G401.6 (cell line): ENCODE results near the gene MTHFSD.

ENCODE experiments used
- FAIRE-seq: peaks from 2 replicates; lab custom pipeline; 2012; peaks lifted over from hg19 to GRCh38; lab: Jason Lieb, UNC

MTHFSD gene

GRCh38 chr16:86549076-86549892, 5.8 kb downstream of the MTHFSD start:
- no peak for FAIRE-seq

DNA sequence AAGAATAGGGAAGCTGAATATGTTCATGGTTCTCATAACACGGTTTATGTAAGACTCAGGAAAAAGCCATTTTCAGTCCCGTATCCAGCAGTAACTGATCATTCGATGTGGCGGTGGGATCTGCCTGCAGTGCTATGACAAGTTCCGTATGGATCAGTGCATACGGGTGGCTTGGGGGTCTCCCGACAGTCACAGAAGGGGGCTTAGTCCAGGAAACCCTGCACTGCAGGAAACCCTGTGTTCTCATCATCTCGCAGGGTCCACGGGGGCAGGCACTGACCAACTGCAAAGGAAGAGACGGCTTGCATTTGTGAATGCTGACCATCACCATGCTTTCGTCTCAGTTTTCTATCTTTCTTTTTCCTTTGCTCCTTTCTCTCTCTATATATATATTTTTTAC, 7.7 kb downstream of the MTHFSD start:
- FAIRE-seq = no peak

DNA sequence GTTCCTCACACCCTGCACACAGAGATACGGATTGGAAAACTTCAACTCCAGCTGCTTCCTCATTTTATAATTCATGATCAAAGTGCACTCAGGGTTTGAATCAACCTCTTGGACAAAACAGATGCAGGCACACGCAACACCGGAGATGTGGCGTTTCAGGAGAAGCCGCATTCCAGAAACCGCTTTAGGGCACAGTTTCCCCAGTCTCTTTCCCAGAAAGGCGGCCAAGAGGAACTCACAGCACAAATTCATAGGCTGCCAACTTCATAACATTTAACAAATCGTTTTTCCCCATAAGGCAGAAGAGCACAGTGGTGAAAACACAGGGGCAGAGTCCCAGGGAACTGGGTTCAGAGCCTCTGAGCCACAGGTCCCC, 8.4 kb downstream of the MTHFSD start:
- no peak for FAIRE-seq

- no peak for FAIRE-seq
These were observed 8.9 kb downstream of the MTHFSD start for GRCh38 chr16:86545954-86546637.

DNA sequence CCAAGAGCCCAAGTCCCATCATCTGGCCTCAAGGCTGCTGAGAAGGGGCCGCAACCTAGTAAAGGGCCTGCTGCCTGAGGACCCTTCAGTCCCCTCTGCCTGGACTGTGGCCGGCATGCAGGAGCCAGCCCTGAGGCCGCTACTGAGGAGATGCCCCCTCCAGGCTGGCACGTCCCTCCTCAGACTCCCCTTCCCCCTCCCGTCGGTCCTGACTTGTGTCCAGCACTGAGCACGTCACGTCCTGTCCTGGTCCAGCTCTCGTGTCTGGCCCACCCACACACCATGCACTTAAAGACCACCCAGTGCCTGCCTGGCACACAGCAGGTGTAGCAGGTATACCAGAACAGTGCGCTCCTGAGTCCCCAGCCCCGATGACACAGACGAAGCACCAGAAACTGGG, 9.6 kb downstream of the MTHFSD start:
- no peak for FAIRE-seq

DNA sequence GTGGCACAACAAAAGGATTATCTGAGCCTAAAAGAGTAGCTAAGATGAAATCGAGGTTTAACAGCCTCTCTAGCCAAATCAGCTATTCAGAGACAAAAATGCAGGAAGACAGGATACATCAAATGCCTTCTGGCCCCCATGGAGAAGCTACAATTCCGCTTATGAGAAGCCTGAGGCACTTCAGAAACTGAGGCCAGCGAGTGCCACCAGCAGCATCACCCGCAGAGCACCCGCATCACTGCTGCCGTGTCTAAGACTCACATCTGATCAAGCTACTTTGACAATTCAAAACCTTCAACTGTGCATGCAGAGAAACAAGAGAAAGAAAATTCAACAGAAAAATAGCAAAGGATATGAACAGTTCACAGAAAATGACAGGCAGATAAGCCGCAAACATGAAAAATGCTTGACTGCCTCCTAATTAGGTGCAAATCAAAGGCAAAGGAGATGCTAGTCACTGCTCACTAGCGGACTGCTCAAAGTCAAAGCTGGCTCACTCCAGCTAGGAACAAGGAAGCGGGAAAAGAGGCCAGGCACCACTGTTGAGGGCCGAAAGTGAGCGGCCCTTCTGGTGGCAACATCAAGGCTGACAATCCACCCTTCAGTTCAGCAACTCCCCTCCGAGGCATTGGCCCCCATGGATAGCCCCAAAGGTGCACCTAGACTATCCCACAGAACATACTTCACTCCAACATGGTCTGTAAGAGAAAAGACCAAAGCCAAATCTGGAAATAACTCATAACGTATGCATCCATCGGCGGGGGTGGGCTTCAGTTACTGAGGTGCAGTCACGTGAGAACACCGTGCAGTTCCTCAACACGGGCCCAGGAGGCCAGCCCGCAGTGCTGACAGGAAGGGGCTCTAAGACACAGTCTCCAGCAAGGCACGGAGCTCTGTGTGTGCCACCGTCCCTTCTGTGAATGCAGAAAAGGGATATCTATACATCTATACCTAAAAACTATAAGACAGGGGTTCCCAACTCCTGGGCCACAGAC, 12.0 kb downstream of the MTHFSD start:
- no peak for FAIRE-seq

- no peak for FAIRE-seq
These were observed 13.5 kb downstream of the MTHFSD start for GRCh38 chr16:86541560-86541959.

DNA sequence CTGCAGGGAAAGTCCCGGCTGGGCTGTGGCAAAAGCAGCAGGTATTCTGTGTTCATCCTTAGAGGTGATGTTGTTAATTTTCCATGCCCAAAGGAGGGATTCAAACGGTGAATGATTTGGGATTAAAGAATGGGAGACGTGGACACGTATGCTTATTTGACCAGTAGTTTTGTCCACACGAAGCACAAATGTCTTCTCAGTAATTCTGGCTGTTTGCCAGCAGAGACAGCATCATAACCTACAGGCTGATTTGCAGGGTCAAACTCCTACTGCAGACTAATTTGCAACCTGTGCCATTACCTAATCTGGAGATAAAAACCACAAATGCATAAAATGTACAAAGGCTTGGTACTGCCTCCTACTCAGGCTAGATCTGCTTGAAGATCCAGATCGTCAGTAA, 14.1 kb downstream of the MTHFSD start:
- FAIRE-seq = no peak

GRCh38 chr16:86538196-86538780, 16.7 kb downstream of the MTHFSD start:
- FAIRE-seq = no peak

- no peak for FAIRE-seq
These were observed 17.5 kb downstream of the MTHFSD start for GRCh38 chr16:86537486-86537885.

- no peak for FAIRE-seq
These were observed 18.4 kb downstream of the MTHFSD start for GRCh38 chr16:86536621-86537020.

GRCh38 chr16:86534779-86535615, 20.0 kb downstream of the MTHFSD start:
- FAIRE-seq = no peak

DNA sequence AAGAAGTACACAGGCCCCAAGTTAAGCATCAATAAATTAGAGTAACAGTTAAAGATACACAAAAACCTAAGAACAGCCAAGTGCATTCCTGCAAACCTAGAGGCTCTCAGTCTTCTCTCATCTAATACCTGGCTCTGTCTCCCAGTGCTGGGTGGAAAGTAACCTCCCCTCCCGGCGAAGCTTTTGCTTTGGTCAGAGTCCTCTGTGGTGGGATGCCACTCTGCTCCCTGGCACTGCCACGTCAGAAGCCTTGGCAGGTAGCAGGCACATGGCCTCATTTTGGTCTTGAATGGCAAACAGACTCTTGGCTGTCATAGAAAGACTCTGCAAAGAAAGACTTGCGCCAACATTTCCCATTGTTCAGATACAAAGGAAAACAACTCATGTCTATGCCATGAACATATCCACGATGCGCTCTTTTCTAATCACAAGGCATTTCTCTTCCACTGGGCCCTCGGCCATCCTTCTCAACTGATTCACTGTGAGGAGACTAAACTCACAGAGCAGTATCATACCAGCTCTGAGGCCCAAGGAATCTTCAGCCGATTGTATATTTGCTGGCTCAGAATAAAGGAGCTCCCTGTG, 21.2 kb downstream of the MTHFSD start:
- no peak for FAIRE-seq

- FAIRE-seq = no peak
These were observed 22.0 kb downstream of the MTHFSD start for GRCh38 chr16:86533076-86533475.

DNA sequence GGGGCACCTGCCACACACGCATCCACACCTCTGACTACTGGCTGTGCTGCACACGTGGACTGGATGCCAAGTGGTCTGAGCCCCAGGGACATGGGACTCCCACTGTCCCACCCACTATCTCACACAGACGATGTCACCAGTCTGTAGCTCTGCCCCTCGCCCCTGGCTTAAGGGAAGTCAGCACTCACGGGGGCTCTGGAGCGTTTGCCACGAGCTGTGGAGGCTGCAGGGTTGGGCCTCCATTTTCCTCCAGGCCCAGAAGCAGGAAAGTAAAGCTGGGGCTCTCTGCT, 22.6 kb downstream of the MTHFSD start:
- no peak for FAIRE-seq

DNA sequence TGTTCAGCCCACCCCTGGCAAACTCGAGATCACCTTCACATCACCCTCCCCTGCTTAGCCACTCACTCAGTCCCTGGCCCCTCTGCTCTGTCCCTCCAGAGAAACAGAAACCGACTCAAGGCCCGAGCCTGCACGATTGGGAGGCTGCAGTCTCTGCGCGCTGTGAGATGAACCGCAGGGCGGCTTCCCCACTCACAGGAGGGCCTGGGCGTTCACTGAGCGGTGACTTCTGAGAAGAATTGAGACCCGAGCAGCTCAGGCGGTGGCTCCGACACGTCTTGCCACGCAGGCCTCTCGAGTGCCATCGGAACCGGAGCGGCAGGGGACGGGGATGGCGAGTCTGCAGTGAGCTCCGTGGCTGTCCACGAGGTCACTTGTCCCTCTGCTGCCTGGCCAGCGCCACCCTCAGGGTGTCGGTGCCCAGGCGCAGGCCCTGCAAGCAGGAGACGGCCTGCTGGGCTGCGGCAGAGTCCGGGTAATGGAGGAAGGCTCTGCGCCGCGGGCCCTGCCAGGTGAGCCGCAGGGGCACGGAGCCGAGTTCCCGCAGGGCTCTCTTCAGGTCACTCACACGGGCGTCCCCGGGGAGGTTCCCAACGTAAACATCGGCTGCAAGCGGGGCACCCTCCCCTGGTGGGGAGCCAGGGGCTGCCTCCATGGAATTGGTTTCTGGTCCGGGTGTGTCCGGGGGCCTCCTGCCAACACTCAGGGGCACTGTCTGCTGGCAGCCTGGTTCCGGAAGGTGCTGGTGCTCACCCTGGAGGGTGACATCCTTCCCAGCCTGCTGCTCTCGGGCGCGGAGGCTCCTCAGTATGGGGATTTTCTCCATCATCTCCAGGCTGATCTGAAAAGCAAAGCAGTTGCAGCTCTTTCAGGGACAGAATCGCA, 23.2 kb downstream of the MTHFSD start:
- FAIRE-seq = no peak

DNA sequence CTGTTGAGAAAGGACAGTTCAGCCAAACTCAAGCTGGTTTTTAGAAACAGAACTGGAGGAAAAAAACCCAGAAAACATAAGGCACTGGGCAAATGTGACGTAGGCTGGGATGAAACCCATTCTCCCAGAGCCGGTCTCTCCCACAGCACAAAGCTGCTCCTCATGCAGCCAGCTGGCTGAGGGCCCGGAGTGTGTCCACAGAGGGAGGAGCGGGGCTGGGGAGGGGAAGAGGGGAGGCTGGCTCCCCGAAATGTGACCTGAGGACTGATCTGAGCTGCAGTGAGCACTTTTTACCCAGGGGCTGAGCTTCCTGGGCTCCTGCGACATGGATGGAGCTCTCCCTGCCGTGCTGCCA, 23.9 kb downstream of the MTHFSD start:
- FAIRE-seq = no peak

DNA sequence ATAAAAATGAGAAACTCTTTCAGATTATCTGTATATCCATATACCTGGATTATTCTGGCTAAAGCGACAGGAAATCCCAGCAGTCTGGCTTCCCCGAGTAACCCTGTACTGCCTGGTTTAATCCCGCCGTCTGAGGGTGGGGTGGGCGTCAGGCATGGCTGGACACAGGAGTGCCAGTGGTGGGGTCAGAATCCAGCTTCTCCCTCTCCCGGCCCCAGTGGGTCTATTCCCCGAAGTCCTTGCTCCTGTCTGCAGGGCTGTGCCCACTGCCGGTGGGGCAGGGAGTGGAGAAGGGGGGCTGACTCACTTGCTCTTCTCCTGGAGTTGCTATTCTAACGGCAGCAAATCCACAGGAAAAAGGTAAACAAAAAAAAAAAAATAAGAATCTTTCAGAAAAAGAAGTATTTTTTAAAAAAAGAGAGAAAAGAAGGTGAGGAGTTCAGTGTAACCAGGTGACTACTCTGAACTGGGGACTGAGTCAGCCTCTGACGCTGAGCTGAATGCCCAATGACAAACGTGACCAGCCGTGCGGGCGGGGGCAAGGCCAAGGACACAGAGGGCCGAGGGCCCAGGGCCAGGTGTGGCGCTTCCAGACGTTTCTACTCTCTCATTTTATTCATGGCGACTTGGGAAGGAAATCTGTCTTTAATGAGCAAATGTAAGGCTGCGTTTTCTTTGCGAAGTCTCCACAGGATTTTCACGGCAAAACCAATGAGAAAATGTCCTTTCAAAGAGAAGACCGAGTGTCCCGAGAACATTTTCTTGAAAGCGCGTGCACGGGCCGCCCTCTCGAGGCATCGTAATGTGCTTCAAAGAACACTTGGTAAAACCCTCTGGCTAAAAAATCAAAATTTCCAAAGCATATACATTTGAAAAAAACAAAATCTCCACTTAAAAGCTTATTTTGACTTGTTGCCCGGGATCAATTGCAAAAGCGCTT, 24.5 kb downstream of the MTHFSD start:
- no peak for FAIRE-seq

DNA sequence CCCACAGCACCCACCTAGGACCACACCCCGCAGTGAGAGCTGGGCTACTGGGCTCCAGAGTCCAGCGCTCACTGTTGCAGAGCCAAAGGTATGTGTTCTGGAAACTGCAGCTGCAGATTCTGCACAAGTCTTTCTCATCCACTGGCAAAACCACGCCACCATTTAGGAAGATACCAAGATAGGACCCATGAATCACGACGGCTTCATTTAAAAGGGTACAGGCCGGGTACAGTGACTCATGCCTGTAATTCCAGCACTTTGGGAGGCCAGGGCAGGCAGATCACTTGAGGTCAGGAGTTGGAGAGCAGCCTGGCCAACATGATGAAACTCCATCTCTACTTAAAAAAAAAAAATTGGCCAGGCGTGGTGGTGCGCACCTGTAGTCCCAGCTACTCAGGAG, 25.9 kb downstream of the MTHFSD start:
- no peak for FAIRE-seq
